ENCODE data around the gene MPC2. TPM values are rescaled to one million over a fixed set of nuclear protein-coding genes. Genes with fewer than 3 reads are reported as not detected.

MPC2 gene
- total RNA-seq = 100 to 1,000 TPM in 1 of 4 donors, 10 to 100 TPM in 3; 43.8 to 102 (median 58.5) TPM

DNA sequence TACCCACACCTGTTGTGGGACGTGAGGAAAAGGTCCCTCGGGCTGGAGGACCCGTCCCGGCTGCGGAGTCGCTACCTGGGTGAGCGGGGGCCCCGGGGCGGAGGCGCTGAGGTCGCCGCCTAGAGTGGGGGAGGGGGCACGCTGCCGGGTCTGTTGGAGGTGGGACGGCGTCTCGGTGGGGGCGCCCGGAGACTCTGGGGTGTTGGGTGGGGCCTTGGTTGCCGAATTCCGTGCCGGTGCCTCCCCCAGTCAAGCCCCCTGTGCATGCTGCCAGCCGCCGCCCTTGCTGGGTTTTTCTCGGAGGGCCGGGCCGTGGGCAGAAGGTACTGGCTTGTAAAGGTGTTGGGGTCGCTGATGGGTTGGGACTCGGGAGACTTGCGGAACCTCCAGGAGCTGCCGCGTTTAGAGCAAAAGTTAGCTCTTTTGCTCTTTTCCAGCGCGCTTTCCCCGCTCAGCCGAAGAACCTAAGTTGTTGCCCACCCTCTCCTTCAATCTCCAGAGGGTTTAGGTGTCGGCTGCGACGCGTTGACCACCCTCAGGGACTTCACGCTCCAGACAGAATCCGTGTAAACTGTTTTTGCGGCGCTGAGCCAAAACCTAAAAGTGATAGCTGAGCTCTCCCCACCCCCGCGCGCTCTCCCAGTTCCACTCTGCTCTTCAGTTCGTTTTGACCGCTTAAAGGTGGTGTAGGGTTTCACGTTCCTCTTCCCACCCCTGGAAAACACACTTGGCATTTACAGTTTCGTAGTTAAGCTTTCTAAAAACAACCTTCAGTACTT, at the start of gene MPC2:
Gene MPC2, minus strand, starts transcription at position 143 of the 779 bp plus-strand sequence. CDS start 1,231 bp downstream, outside the sequence.
- no peaks in the 10 kb centered on the region for H3K9me3 ChIP-seq
- peak within 1 kb of the TSS; percentile 89 to 99 (median 98) for H3K27ac ChIP-seq
- H3K27me3 ChIP-seq = no peaks in the 10 kb centered on the region
- peaks cover 0 to 69% (median 7%) of the 10 kb centered on the region in 3 donors for H3K4me1 ChIP-seq
- ATAC-seq = peak; percentile 1
- no peaks in the 10 kb centered on the region for H3K36me3 ChIP-seq
- peak within 1 kb of the TSS; percentile 95 to 100 for H3K4me3 ChIP-seq
- WGBS, 2 donors (ENCODE audit: low coverage in 1 of 2) = 0 to 1% methylated on average over 9 to 14 of the region's 51 CpGs
- no peak for TF ChIP-seq EP300 (IDR thresholded peaks at IDR 0.05)
- TF ChIP-seq POLR2AphosphoS5 (IDR thresholded peaks at IDR 0.05) = peak; percentile 40

GRCh38 chr1:167984886-167985489, 48.1 kb upstream of the MPC2 start:
- ATAC-seq = no peak
- WGBS, 2 donors (ENCODE audit: low coverage in 1 of 2) = 86 to 96% methylated on average over 5 to 8 of the region's 8 CpGs
- no peak for TF ChIP-seq POLR2A (IDR thresholded peaks at IDR 0.05)
- TF ChIP-seq POLR2AphosphoS5 (IDR thresholded peaks at IDR 0.05) = no peak
- TF ChIP-seq EP300 (IDR thresholded peaks at IDR 0.05) = no peak
- TF ChIP-seq CTCF (IDR thresholded peaks at IDR 0.05) = no peak

GRCh38 chr1:167983797-167984420, 47.0 kb upstream of the MPC2 start:
- ATAC-seq = no peak
- Histone ChIP-seq H3K4me1 (peaks cover 0 to 9% (median 0%) of the 10 kb centered on the region in 3 donors), H3K27ac (no peak overlapping the region), H3K27me3 (no peaks in the 10 kb centered on the region), H3K36me3 (peaks cover 0 to 19% of the 10 kb centered on the region in 2 donors), H3K9me3 (no peaks in the 10 kb centered on the region), H3K4me3 (no peak overlapping the region)
- 97 to 100% methylated on average over 2 of the region's 2 CpGs for WGBS, 2 donors (ENCODE audit: low coverage in 1 of 2)
- no peak for TF ChIP-seq CTCF (IDR thresholded peaks at IDR 0.05)
- TF ChIP-seq EP300 (IDR thresholded peaks at IDR 0.05) = no peak
- TF ChIP-seq POLR2A (IDR thresholded peaks at IDR 0.05) = no peak
- no peak for TF ChIP-seq POLR2AphosphoS5 (IDR thresholded peaks at IDR 0.05)

More at GRCh38 chr1:167984886-167985489, 48.1 kb upstream of the MPC2 start:
- H3K27ac ChIP-seq = no peak overlapping the region
- no peaks in the 10 kb centered on the region for H3K9me3 ChIP-seq
- H3K4me3 ChIP-seq = no peak overlapping the region
- peaks cover 0 to 9% (median 0%) of the 10 kb centered on the region in 3 donors for H3K4me1 ChIP-seq
- peaks cover 0 to 13% of the 10 kb centered on the region in 2 donors for H3K36me3 ChIP-seq
- H3K27me3 ChIP-seq = no peaks in the 10 kb centered on the region

GRCh38 chr1:167981933-167982332, 45.1 kb upstream of the MPC2 start:
- ATAC-seq = no peak

More at GRCh38 chr1:167981933-167982332, 45.1 kb upstream of the MPC2 start:
- Histone ChIP-seq H3K4me1 (peaks cover 0 to 9% (median 0%) of the 10 kb centered on the region in 3 donors), H3K4me3 (no peak overlapping the region), H3K27me3 (no peaks in the 10 kb centered on the region), H3K9me3 (no peaks in the 10 kb centered on the region), H3K36me3 (peaks cover 0 to 10% of the 10 kb centered on the region in 2 donors), H3K27ac (no peak overlapping the region)
- TF ChIP-seq EP300 (IDR thresholded peaks at IDR 0.05) (no peak), POLR2AphosphoS5 (IDR thresholded peaks at IDR 0.05) (no peak), POLR2A (IDR thresholded peaks at IDR 0.05) (no peak), CTCF (IDR thresholded peaks at IDR 0.05) (no peak)
- 98 to 100% methylated on average over 4 to 9 of the region's 9 CpGs for WGBS, 2 donors (ENCODE audit: low coverage in 1 of 2)

All from gastroesophageal sphincter (tissue), 4 donors.